Suppressor macrophage (primary cell): ENCODE measurements around the gene BACH2.

Source experiments
- DNase-seq, 4 experiments: peaks; one replicate each; pipeline ENCODE4 v3.0.0-alpha.2; 2020 to 2022

The BACH2 gene

DNA sequence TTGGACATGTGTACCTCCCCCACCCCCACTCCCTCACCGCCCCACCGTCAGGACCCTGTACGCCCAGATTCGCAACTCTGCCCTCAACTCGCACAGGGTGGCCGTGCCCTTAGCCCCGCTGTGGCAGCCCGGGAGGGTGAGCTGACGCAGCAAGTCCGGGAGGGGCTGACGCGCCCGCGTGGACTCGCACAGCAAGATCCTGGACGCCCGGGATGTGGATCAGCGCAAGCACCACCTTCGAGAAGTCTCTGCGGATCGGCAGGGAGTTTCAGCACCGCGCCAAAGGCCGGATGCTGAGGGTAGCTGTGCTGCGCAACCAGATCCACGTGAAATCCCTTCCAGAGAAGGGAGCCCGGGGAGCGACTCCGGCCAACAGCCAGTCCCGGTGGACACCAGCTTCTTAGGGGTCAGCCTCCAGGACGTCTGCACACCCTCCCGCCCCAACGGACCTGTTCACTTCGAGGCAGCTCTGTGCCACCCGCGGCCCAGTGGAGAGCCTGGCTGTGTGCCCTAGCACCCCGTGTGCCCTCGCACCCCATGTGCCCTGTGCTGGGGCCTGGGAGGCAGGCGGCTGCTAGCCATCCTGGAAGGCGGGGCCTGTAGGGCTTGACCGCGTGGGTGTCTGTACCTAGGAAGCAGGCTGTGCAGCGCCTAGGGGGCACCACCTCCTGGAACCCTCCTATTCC, 409.0 kb downstream of the BACH2 start:
- peak in 2 of 4 experiments; percentile 4 for DNase-seq

DNA sequence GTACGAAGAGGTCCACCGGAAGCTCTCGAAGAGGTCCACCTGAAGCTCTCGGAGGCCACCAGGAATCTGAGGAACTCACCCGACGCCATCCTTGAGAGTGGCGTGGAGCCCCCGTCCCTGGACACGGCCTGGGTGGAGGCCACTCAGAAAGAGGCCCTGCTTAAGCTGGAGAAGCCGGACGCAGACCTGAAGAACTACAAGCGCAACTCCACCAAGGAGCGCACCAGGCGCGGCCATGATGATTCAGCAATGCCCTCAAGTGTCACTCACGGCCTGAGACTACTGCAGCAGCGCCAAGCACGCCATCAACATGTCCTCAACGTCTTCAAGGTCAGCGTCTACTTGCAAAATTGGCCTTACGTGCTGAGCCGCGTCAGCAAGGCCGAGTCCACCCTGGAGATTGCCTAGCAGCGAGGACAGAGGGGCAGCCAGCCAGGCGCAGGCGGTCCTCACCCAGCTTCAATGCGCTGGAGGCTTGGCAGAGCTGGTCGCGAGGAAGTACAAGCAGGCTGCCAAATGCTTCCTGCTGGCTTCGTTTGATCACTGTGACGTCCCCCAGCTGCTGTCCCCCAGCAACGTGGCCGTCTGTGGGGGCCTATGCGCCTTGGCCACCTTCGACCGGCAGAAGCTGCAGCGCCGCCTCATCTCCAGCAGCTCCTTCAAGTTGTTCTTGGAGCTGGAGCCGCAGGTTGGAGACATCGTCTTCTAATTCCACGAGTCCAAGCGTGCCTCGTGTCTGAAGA, 410.1 kb downstream of the BACH2 start:
- no peak for DNase-seq
